GM18517 (cell line): Measurements from ENCODE around the gene STX4.

Source experiments
- ATAC-seq: cut with Tn5 transposase; IDR thresholded peaks from one replicate; pipeline ENCODE4 v1.9.1; 2021; ENCODE audit warnings: mild to moderate bottlenecking, moderate library complexity; ENCODE audit not compliant: unreplicated experiment

STX4 gene

GRCh38 chr16:31032736-31033708, at the start of gene STX4:
Gene STX4, plus strand, starts transcription at chr16:31033558. Its CDS starts 248 bp downstream, at chr16:31033806.
- peak; percentile 77 for ATAC-seq

- no peak for ATAC-seq
These were observed 49.3 kb upstream of the STX4 start for GRCh38 chr16:30983898-30984610.

- no peak for ATAC-seq
These were observed 48.5 kb upstream of the STX4 start, which contains the start of gene HSD3B7 for GRCh38 chr16:30984669-30985400. Gene HSD3B7, plus strand, starts transcription at chr16:30985207. Its CDS starts 452 bp downstream, at chr16:30985659.

- ATAC-seq: no peak
These were observed 47.8 kb upstream of the STX4 start for GRCh38 chr16:30985401-30986128.

- ATAC-seq: no peak
These were observed 47.0 kb upstream of the STX4 start for GRCh38 chr16:30986129-30986991.

- ATAC-seq: no peak
These were observed 45.7 kb upstream of the STX4 start for GRCh38 chr16:30987581-30988190.

GRCh38 chr16:30989469-30990047, 43.8 kb upstream of the STX4 start:
- no peak for ATAC-seq

- no peak for ATAC-seq
These were observed 43.3 kb upstream of the STX4 start for GRCh38 chr16:30990105-30990504.

GRCh38 chr16:30991052-30991451, 42.3 kb upstream of the STX4 start:
- ATAC-seq: no peak

- no peak for ATAC-seq
These were observed 41.0 kb upstream of the STX4 start for GRCh38 chr16:30992276-30992780.

- ATAC-seq: no peak
These were observed 40.2 kb upstream of the STX4 start for GRCh38 chr16:30992931-30993816.

- no peak for ATAC-seq
These were observed 37.4 kb upstream of the STX4 start for GRCh38 chr16:30995927-30996323.

GRCh38 chr16:30996324-30996984, 36.9 kb upstream of the STX4 start:
- no peak for ATAC-seq

GRCh38 chr16:30996985-30997724, 36.2 kb upstream of the STX4 start:
- peak; percentile 46 for ATAC-seq

- ATAC-seq: no peak
These were observed 35.3 kb upstream of the STX4 start for GRCh38 chr16:30997725-30998711.
